VCaP (cell line): Measurements from ENCODE around the gene MYOZ1.
A peak's percentile ranks its signal among the peaks of the same experiment; 100 is the strongest.
"Not testable (repeated sequence)": the region's sequence is repeated elsewhere in the genome, so short reads cannot be mapped to it uniquely, and the experiment has no call there.

Experiments used
- H3K27ac ChIP-seq: fragments of 450-650 bp; 2 replicates; pipeline ENCODE4 v1.5.1; 2017
- TF ChIP-seq, protein P1 (sequence below): fragments of 450-650 bp; conservative IDR thresholded peaks from 2 replicates; pipeline ENCODE4 v1.5.1; 2017; ENCODE audit warnings: mild to moderate bottlenecking, moderate library complexity

The MYOZ1 gene, protein sequence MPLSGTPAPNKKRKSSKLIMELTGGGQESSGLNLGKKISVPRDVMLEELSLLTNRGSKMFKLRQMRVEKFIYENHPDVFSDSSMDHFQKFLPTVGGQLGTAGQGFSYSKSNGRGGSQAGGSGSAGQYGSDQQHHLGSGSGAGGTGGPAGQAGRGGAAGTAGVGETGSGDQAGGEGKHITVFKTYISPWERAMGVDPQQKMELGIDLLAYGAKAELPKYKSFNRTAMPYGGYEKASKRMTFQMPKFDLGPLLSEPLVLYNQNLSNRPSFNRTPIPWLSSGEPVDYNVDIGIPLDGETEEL

GRCh38 chr10:73641328-73642060 lies at the start of gene MYOZ1:
MYOZ1 (minus strand) TSS chr10:73641474; CDS start chr10:73640017, 1,457 bp downstream.
- TF ChIP-seq, protein P1, sequence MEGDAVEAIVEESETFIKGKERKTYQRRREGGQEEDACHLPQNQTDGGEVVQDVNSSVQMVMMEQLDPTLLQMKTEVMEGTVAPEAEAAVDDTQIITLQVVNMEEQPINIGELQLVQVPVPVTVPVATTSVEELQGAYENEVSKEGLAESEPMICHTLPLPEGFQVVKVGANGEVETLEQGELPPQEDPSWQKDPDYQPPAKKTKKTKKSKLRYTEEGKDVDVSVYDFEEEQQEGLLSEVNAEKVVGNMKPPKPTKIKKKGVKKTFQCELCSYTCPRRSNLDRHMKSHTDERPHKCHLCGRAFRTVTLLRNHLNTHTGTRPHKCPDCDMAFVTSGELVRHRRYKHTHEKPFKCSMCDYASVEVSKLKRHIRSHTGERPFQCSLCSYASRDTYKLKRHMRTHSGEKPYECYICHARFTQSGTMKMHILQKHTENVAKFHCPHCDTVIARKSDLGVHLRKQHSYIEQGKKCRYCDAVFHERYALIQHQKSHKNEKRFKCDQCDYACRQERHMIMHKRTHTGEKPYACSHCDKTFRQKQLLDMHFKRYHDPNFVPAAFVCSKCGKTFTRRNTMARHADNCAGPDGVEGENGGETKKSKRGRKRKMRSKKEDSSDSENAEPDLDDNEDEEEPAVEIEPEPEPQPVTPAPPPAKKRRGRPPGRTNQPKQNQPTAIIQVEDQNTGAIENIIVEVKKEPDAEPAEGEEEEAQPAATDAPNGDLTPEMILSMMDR: no peak
- peak within 1 kb of the TSS; percentile 12; the same call in 1 of the 2 replicates for H3K27ac ChIP-seq

- not testable (repeated sequence) for H3K27ac ChIP-seq
These were observed 49.5 kb upstream of the MYOZ1 start for GRCh38 chr10:73690755-73691154.

DNA sequence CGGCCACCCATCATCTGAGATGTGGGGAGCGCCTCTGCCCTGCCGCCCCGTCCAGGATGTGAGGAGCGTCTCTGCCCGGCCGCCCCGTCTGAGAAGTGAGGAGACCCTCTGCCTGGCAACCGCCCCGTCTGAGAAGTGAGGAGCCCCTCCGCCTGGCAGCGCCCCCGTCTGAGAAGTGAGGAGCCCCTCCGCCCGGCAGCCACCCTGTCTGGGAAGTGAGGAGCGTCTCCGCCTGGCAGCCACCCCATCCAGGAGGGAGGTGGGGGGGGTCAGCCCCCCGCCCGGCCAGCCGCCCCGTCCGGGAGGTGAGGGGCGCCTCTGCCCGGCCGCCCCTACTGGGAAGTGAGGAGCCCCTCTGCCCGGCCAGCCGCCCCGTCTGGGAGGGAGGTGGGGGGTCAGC lies 48.3 kb upstream of the MYOZ1 start:
- H3K27ac ChIP-seq: not testable (repeated sequence)

DNA sequence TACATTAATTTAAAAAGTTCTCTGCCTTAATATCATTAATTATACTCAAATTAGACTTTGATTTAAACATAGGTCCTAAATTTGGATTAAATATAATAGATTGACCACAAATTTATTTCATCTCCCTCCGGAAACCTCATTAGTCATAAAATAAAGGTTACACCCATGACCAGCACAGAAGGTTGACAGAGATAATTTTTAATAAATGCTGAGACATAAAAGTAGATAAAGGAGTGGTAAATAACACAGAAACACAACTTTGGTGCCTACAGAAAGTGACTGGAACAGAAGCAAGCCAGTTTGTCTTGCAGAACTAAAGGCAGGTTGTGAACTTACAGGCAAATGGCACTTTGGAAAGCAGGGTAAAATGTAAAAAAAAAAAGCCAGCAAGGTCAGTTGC lies 46.4 kb upstream of the MYOZ1 start:
- not testable (repeated sequence) for H3K27ac ChIP-seq

GRCh38 chr10:73674546-73674945 lies 33.3 kb upstream of the MYOZ1 start:
- H3K27ac ChIP-seq: not testable (repeated sequence)

DNA sequence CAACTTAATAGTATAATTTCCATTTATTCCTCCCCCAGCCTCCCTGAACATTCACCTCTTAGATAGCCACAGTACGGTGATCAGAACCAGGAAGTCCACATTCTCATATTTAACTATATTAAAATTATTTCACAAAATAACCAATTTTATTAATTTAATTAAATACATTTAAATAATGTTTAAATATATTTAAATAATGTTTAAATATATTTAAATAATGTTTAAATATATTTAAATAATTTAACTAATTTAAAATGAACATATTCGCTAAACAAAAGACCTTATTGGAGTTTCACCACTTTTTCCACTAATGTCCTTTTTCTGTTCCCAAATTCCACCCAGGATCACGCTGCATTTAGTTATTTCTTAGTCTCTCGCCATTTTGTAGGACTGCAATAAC lies 27.1 kb upstream of the MYOZ1 start:
- not testable (repeated sequence) for H3K27ac ChIP-seq

GRCh38 chr10:73666153-73666809 lies 25.0 kb upstream of the MYOZ1 start:
- H3K27ac ChIP-seq: not testable (repeated sequence)

- H3K27ac ChIP-seq: not testable (repeated sequence)
These were observed 24.3 kb upstream of the MYOZ1 start for GRCh38 chr10:73665581-73665980.

DNA sequence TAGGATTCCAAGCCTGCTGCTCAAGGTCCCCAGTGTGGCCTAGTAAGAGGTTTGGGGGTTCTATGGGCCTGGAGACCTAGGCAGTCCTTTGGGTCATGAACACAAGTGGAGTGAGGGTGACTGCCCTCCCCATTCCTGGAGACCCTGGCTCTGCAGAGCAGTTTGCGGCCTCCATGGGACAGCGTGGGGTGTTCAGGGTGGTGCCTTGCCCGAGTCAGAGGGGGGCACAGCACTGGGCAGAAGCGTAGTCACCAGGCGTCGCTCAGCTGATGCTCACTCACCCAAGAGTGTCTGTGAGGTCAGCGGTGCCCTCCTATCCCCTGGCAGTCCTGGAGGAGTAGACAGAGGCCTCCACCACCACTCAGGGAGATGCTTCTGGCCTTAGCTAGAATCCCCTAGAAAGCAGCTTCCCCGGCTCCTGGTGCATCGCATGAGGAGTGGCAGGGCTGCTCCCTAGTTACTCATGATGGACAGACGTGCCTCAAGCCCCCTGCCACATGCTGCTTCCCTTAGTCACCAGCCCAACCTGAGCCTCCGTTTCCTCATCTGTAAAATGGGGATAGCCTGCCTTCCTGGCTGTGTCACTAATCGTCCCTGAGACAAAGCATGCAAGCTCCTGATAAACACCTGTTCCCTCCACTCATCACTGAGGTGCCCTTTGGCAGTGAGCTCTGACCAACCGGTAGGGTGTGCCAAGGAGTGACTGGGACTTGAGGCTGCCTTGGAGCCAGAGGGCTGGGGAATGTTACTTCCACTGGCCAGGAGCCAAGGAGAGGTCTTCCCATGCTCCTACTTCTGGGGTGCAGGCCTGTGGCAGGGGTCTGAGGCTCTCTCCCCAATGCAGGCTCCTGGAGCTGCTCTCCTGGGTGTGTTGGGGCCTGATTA lies 23.1 kb upstream of the MYOZ1 start:
- not testable (repeated sequence) for H3K27ac ChIP-seq

- not testable (repeated sequence) for H3K27ac ChIP-seq
These were observed 22.3 kb upstream of the MYOZ1 start for GRCh38 chr10:73663621-73664020.

- not testable (repeated sequence) for H3K27ac ChIP-seq
These were observed 21.4 kb upstream of the MYOZ1 start for GRCh38 chr10:73662705-73663104.

DNA sequence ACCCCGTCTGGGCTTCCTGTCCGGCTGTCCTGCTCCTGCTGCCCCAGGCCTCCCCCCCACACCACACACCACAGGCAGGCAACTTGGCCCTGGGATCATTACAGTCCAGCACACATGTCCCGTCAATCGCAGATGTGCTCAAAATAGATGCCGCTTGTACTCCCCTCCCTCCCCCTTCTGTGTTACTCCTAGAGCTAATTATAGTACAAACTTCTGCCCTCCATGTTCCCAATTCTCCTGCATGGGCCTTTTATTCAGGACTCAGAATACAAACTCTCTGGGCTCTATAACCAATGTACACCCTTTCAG lies 14.7 kb upstream of the MYOZ1 start, which contains the start of gene SYNPO2L:
Gene SYNPO2L, minus strand, starts transcription at position 40 of the 309 bp plus-strand sequence. CDS start 107 bp downstream, outside the sequence.
- no peak within 1 kb of the TSS for H3K27ac ChIP-seq
- TF ChIP-seq, protein P1: no peak
